ENCODE measurements around the gene CRY1. TPM values are rescaled to one million over a fixed set of nuclear protein-coding genes. Genes with fewer than 3 reads are reported as not detected.

The CRY1 gene
- total RNA-seq, 6 experiments from 2014 or later = 12.5 to 18.0 (median 16.1) TPM

GRCh38 chr12:107106241-107107025 lies 13.1 kb upstream of the CRY1 start:
- Mint-ChIP-seq H3K27me3 (ENCODE audit: insufficient read depth) (peaks cover 7% of the 10 kb centered on the region), H3K4me1 (ENCODE audit: low read depth) (peaks cover 11% of the 10 kb centered on the region; the same call in 1 of the 2 replicates), H3K27ac (no peak overlapping the region), H3K36me3 (ENCODE audit: low read depth) (no peaks in the 10 kb centered on the region), H3K4me3 (no peak overlapping the region), H3K9me3 (no peaks in the 10 kb centered on the region)
- DNase-seq = no peak
- TF ChIP-seq CTCF (IDR thresholded peaks at IDR 0.05) = no peak

- no peak for DNase-seq
- no peak for TF ChIP-seq CTCF (IDR thresholded peaks at IDR 0.05)
- Mint-ChIP-seq H3K27ac (no peak overlapping the region), H3K9me3 (no peaks in the 10 kb centered on the region), H3K36me3 (ENCODE audit: low read depth) (no peaks in the 10 kb centered on the region), H3K27me3 (ENCODE audit: insufficient read depth) (peaks cover 7% of the 10 kb centered on the region), H3K4me1 (ENCODE audit: low read depth) (peaks cover 11% of the 10 kb centered on the region; the same call in 1 of the 2 replicates), H3K4me3 (no peak overlapping the region)
Measured at GRCh38 chr12:107105410-107105703, 12.0 kb upstream of the CRY1 start.

GRCh38 chr12:107103516-107103915 lies 10.2 kb upstream of the CRY1 start:
- Mint-ChIP-seq H3K27ac (no peak overlapping the region), H3K9me3 (no peaks in the 10 kb centered on the region), H3K36me3 (ENCODE audit: low read depth) (no peaks in the 10 kb centered on the region), H3K27me3 (ENCODE audit: insufficient read depth) (peaks cover 7% of the 10 kb centered on the region), H3K4me3 (no peak overlapping the region), H3K4me1 (ENCODE audit: low read depth) (peaks cover 11% of the 10 kb centered on the region; the same call in 1 of the 2 replicates)
- TF ChIP-seq CTCF (IDR thresholded peaks at IDR 0.05) = no peak
- DNase-seq = no peak

DNA sequence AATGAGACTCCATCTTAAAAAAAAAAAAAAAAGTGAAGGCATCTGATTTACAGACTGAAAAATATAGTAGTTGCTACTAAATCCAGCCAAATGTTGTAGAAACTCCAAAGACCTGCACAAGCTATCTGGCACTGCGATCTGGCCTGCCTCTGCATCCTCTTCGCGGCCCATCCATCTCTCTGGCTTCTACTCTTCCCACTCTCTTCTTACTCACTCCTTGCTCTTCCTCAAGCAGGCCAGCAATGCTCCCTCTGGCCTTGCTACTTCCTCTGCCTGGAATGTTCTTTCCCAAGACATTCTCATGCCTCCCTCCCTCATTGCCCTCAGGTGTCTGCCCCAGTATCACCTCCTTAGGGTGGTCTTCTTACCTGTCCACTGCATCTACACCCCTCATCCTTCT lies 9.7 kb upstream of the CRY1 start:
- TF ChIP-seq CTCF (IDR thresholded peaks at IDR 0.05) = no peak
- Mint-ChIP-seq H3K4me3 (no peak overlapping the region), H3K9me3 (no peaks in the 10 kb centered on the region), H3K27ac (no peak overlapping the region), H3K36me3 (ENCODE audit: low read depth) (no peaks in the 10 kb centered on the region), H3K4me1 (ENCODE audit: low read depth) (peaks cover 11% of the 10 kb centered on the region; the same call in 1 of the 2 replicates), H3K27me3 (ENCODE audit: insufficient read depth) (peaks cover 7% of the 10 kb centered on the region)
- DNase-seq = no peak

DNA sequence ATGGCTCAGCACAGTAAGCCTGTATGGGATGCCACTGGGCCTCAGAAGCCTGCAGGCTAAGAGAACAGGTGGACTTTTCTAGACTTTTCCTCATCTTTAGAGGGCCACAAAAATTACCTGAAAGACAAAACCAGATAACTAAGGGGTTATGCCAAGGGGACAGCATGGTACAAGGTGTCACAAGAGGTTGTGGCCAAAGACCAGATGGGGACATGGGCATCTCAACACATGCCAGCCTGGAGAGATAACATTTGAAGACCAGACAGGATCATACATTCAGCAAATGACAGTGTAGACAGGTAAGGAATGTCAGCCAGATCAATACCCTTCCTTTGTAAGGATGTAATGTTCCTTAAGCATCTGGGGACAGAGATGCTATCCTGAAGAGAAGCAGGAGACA lies 8.9 kb upstream of the CRY1 start:
- H3K27me3 Mint-ChIP-seq (ENCODE audit: insufficient read depth) = peaks cover 2% of the 10 kb centered on the region
- TF ChIP-seq CTCF (IDR thresholded peaks at IDR 0.05) = no peak
- H3K9me3 Mint-ChIP-seq = no peaks in the 10 kb centered on the region
- peaks cover 11% of the 10 kb centered on the region; the same call in 1 of the 2 replicates for H3K4me1 Mint-ChIP-seq (ENCODE audit: low read depth)
- H3K4me3 Mint-ChIP-seq = no peak overlapping the region
- H3K36me3 Mint-ChIP-seq (ENCODE audit: low read depth) = no peaks in the 10 kb centered on the region; the same call in 1 of the 2 replicates
- no peak for DNase-seq
- no peak overlapping the region for H3K27ac Mint-ChIP-seq

All from HFFc6 (cell line).